ENCODE measurements around the gene TTYH2.
A peak's percentile ranks its signal among the peaks of the same experiment; 100 is the strongest.

The TTYH2 gene

GRCh38 chr17:74196541-74197317 is 16.6 kb upstream of the TTYH2 start:
- no peak for DNase-seq

GRCh38 chr17:74197801-74198200 is 15.6 kb upstream of the TTYH2 start:
- no peak for DNase-seq

- DNase-seq, result no peak
Observed at GRCh38 chr17:74198694-74199093, 14.7 kb upstream of the TTYH2 start.

- peak; percentile 73 to 78 for DNase-seq
Observed at GRCh38 chr17:74199306-74200092, 13.9 kb upstream of the TTYH2 start.

GRCh38 chr17:74200112-74200511 is 13.3 kb upstream of the TTYH2 start:
- no peak for DNase-seq

GRCh38 chr17:74201250-74201649 is 12.1 kb upstream of the TTYH2 start:
- no peak for DNase-seq

- no peak for DNase-seq
Observed at GRCh38 chr17:74201948-74202347, 11.4 kb upstream of the TTYH2 start.

- DNase-seq, result no peak
Observed at GRCh38 chr17:74202938-74203337, 10.4 kb upstream of the TTYH2 start.

GRCh38 chr17:74203439-74204240 is 9.7 kb upstream of the TTYH2 start, which contains the start of gene RPL38:
TSS of gene RPL38 (plus strand) at chr17:74203678. CDS start at chr17:74203956, 278 bp downstream.
- DNase-seq, result peak; percentile 99

GRCh38 chr17:74204474-74204873 is 8.9 kb upstream of the TTYH2 start:
- DNase-seq, result peak in 1 of 2 donors; percentile 11

GRCh38 chr17:74205274-74205673 is 8.1 kb upstream of the TTYH2 start:
- DNase-seq, result no peak

- no peak for DNase-seq
Observed at GRCh38 chr17:74206332-74206818, 7.0 kb upstream of the TTYH2 start.

GRCh38 chr17:74210191-74211140 is 2.9 kb upstream of the TTYH2 start:
- peak; percentile 79 to 86 for DNase-seq

GRCh38 chr17:74211141-74211911 is 2.0 kb upstream of the TTYH2 start:
- peak in 1 of 2 donors; percentile 35 for DNase-seq

GRCh38 chr17:74211912-74212208 is 1.5 kb upstream of the TTYH2 start:
- no peak for DNase-seq

- DNase-seq, result peak; percentile 42 to 44
Observed at GRCh38 chr17:74212209-74212912, 1.0 kb upstream of the TTYH2 start.

GRCh38 chr17:74213861-74214391 is 555 bp downstream of the TTYH2 start:
- DNase-seq, result peak in 1 of 2 donors; percentile 31

- no peak for DNase-seq
Observed at GRCh38 chr17:74214484-74215341, 1.3 kb downstream of the TTYH2 start.

- DNase-seq, result peak in 1 of 2 donors; percentile 9
Observed at GRCh38 chr17:74215342-74215727, 2.0 kb downstream of the TTYH2 start.

All from stimulated activated CD4-positive, alpha-beta T cell treated with anti-CD3 and anti-CD28 coated beads, Interleukin-2, amount 100 ng/mL, for 24 hours (primary cell).